Measurements from ENCODE around the gene PPP1R36. TPM values are rescaled to one million over a fixed set of nuclear protein-coding genes. Genes with fewer than 3 reads are reported as not detected.

The PPP1R36 gene
- total and polyA plus RNA-seq, 2 of the 4 experiments (the other 2 are of a cell fraction): 0.15 to 0.54 TPM

DNA sequence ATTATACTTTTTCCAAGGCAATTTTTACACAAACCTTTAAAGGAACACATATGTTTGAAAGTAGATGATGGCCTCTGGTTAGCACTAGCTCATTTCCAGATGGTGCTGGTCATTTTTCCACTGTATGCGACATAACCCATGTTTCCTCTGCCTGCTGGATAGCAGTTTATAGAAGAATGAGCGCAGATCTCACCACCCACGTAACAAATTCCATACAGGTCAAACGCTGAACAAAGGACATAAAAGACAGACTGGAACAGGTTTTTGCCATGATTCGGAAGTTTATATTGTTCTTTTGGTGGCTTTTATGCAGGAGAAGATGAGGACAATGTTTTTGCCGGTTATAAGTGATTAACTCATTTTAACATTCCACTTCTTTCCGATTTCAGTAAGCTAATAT, 30.7 kb downstream of the PPP1R36 start:
- TF ChIP-seq CEBPB (IDR thresholded peaks at IDR 0.05; ENCODE audit: low read depth, low read length): no peak
- Histone ChIP-seq H3K9me3 (ENCODE audit: control insufficient read depth, insufficient read depth, low read length) (no peaks in the 10 kb centered on the region), H2BK15ac (ENCODE audit: low read depth, low read length) (no peak overlapping the region; the same call in 2 of the 3 replicates), H2BK5ac (ENCODE audit: low read depth, low read length, poor library complexity, severe bottlenecking) (no peak overlapping the region), H3K9ac (ENCODE audit: low read depth, low read length) (no peak overlapping the region), H3K27me3 (ENCODE audit: control insufficient read depth, insufficient read depth, low read length) (no peaks in the 10 kb centered on the region), H3K36me3 (ENCODE audit: control insufficient read depth, insufficient read depth, low read length) (no peaks in the 10 kb centered on the region), H3K4ac (ENCODE audit: low read depth, low read length) (no peak overlapping the region), H3K4me1 (ENCODE audit: control insufficient read depth, insufficient read depth, low read length) (no peaks in the 10 kb centered on the region), H3K56ac (ENCODE audit: extremely low read depth, insufficient read depth, low read length) (no peak overlapping the region), H3K9me1 (ENCODE audit: insufficient read depth, low read length) (no peaks in the 10 kb centered on the region), H4K5ac (ENCODE audit: low read depth, low read length) (no peak overlapping the region), H2BK120ac (ENCODE audit: low read depth, low read length) (no peak overlapping the region), H3K18ac (ENCODE audit: low read depth, low read length) (no peak overlapping the region), H3K23ac (ENCODE audit: low read depth, low read length) (no peak overlapping the region), H2AK9ac (replicated peaks; ENCODE audit: low read depth, low read length, poor library complexity) (no peak overlapping the region), H3K4me2 (ENCODE audit: low read depth, low read length) (no peak overlapping the region), H3K27ac (ENCODE audit: insufficient read depth, low read length) (no peak overlapping the region), H4K20me1 (ENCODE audit: insufficient read depth, low read length) (no peaks in the 10 kb centered on the region), H4K8ac (ENCODE audit: low read depth in 2 of 2, low read length in 2 of 2) (no peak overlapping the region; a peak in 1 of 4 replicates), H2AK5ac (ENCODE audit: low read depth, low read length) (no peak overlapping the region), H3K79me1 (ENCODE audit: low read depth in 1 of 2, low read length in 2 of 2) (no peaks in the 10 kb centered on the region), H2AFZ (replicated peaks; ENCODE audit: low read length, poor library complexity) (no peak overlapping the region), H2BK20ac (ENCODE audit: low read depth, low read length) (no peak overlapping the region), H3K4me3 (ENCODE audit: insufficient read depth, low read depth, low read length) (no peak overlapping the region), H3K14ac (replicated peaks; ENCODE audit: low read depth, low read length) (no peak overlapping the region), H4K91ac (ENCODE audit: insufficient read depth, low read depth, low read length) (peak overlapping the region; percentile 11; the same call in 1 of the 2 replicates)
- no TSS peak for BruUV-seq (replicated peaks)
- peak; percentile 45 for DNase-seq
- in situ Hi-C loops (cut with MboI; ENCODE audit: low sequenced_read_pairs) (no loop called here), intact Hi-C loops (cut with micrococcal nuclease) (no loop called here), dilution Hi-C loops (cut with HindIII; ENCODE audit: low sequenced_read_pairs, unreplicated experiment) (no loop called here)
- peak; percentile 24; the same call in 1 of the 2 replicates for ATAC-seq (ENCODE audit: low read depth)
- ChIA-PET POLR2A (ENCODE audit: unreplicated experiment) (no interaction called here), CTCF (no interaction called here)
- no CpG with 5 or more reads among the region's 7 CpGs for WGBS, 2 experiments (ENCODE audit: extremely low coverage in 2 of 2, insufficient read length in 1 of 2)
